Measurements from ENCODE around the gene APBB2.

GRCh38 chr4:41197495-41197894 is 16.8 kb downstream of the APBB2 start:
- no peak for TF ChIP-seq EZH2phosphoT487 (IDR thresholded peaks at IDR 0.05; ENCODE audit: insufficient read depth, low read depth)
- TF ChIP-seq EZH2 (IDR thresholded peaks at IDR 0.05; ENCODE audit: insufficient read depth, poor library complexity, severe bottlenecking), result no peak
